ENCODE measurements around the gene MGLL.

DNA sequence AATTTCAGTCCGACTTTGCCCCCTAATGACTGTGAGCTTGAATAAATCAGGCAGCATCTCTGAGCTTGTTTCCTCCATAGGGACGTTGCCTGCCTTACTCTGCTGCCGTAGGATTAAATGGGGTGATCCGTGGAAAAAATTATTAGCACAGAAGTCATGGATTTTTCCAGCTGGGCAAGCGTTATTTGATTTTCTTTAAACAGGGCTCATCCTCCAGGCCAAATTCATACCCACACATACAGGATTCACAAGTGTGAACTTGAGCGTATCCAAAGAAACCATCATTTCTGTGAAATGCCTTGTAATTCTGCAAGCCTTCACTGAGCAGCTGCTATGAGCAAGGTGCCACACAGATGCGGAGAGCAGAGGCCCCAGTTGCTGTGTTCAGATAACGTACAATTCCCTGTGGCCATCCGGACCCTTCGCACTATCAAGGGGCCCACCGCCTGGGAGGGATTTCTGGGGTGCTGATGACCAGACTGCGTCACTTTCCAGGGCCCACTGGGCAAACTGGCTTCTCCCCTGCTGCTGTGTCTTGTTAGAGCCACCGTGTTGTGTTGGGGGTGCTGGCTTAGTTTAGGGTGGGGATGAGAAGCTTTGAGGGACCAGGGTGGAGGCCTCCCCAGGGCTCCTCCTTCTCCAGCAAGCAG lies 61.4 kb downstream of the MGLL start:
- TF ChIP-seq, protein P1, sequence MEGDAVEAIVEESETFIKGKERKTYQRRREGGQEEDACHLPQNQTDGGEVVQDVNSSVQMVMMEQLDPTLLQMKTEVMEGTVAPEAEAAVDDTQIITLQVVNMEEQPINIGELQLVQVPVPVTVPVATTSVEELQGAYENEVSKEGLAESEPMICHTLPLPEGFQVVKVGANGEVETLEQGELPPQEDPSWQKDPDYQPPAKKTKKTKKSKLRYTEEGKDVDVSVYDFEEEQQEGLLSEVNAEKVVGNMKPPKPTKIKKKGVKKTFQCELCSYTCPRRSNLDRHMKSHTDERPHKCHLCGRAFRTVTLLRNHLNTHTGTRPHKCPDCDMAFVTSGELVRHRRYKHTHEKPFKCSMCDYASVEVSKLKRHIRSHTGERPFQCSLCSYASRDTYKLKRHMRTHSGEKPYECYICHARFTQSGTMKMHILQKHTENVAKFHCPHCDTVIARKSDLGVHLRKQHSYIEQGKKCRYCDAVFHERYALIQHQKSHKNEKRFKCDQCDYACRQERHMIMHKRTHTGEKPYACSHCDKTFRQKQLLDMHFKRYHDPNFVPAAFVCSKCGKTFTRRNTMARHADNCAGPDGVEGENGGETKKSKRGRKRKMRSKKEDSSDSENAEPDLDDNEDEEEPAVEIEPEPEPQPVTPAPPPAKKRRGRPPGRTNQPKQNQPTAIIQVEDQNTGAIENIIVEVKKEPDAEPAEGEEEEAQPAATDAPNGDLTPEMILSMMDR (IDR thresholded peaks at IDR 0.05), result no peak
- TF ChIP-seq POLR2AphosphoS5 (IDR thresholded peaks at IDR 0.05), result no peak

All from breast epithelium (tissue), 3 donors.